Astrocyte of the cerebellum (primary cell): ENCODE data around the gene MPG.

Experiments
- DNase-seq: peaks from one replicate; pipeline ENCODE4 v3.0.0-alpha.2; 2011; ENCODE audit warnings: low read depth
- H3K4me3 ChIP-seq: 2 replicates; pipeline ENCODE4 v1.5.1; 2011; ENCODE audit warnings: mild to moderate bottlenecking, low read depth, low read length, moderate library complexity
- in situ Hi-C: cut with HindIII; loops from 2 replicates; pipeline ENCODE4 v1.10.0; 2017; ENCODE audit warnings: low sequenced_read_pairs
- TF ChIP-seq, protein P1 (sequence below): IDR thresholded peaks from 2 replicates; pipeline ENCODE4 v1.5.1; 2012; ENCODE audit warnings: low read length, low read depth, moderate library complexity, mild to moderate bottlenecking; ENCODE audit errors: missing control alignments

Gene MPG

GRCh38 chr16:63466-63865 is 14.6 kb upstream of the MPG start:
- DNase-seq = no peak
- in situ Hi-C loops = no loop called here
- H3K4me3 ChIP-seq = no peak overlapping the region
- TF ChIP-seq, protein P1, sequence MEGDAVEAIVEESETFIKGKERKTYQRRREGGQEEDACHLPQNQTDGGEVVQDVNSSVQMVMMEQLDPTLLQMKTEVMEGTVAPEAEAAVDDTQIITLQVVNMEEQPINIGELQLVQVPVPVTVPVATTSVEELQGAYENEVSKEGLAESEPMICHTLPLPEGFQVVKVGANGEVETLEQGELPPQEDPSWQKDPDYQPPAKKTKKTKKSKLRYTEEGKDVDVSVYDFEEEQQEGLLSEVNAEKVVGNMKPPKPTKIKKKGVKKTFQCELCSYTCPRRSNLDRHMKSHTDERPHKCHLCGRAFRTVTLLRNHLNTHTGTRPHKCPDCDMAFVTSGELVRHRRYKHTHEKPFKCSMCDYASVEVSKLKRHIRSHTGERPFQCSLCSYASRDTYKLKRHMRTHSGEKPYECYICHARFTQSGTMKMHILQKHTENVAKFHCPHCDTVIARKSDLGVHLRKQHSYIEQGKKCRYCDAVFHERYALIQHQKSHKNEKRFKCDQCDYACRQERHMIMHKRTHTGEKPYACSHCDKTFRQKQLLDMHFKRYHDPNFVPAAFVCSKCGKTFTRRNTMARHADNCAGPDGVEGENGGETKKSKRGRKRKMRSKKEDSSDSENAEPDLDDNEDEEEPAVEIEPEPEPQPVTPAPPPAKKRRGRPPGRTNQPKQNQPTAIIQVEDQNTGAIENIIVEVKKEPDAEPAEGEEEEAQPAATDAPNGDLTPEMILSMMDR = no peak

DNA sequence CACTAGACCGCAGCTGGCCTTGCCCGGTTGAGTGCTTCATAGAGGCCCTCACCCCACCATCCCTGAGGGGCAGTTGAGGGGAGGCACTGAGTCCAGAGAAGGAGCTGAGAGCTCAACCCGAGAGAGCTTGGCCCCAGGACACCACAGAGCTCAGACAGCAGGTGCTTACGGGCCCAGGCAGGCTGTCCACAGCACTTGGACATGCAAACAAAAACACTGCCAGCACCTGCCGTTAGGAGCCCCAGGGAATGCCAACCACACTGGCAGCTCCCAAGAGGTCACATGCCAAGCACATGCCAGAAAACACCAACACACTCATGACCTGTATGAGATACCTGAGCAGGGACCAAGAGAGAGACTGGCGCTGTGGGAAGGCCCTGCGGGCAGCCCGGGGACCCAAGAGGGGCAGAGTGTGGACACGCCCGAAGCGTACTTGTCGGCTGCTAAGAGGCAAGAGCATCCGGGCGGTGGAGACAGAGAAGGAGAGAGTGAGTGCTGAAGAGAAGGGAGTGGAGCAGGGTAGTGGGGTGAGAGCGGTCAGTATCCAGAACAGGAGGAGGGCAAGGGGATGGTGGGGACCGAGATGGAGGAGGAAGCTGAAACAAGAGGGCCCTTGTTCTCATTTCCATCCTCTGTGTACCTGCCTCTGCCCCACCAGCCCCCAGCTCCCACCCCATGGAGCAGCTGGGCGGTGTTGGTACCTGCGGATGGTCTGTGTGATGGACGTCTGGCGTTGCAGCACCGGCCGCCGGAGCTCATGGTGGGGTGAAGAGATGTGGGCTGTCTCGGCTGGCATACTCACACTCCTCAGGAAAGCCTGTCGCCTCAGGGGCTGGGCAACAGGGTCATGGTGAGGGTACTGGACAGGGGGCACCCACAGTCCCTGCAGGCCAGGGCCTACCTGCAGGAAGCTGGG is 13.8 kb upstream of the MPG start:
- no peak overlapping the region for H3K4me3 ChIP-seq
- no peak for DNase-seq
- in situ Hi-C loops = no loop called here
- TF ChIP-seq, protein P1 = no peak

- in situ Hi-C loops = no loop called here
- no peak overlapping the region for H3K4me3 ChIP-seq
- DNase-seq = no peak
- TF ChIP-seq, protein P1 = no peak
Measured at GRCh38 chr16:64914-65255, 13.1 kb upstream of the MPG start.

GRCh38 chr16:65745-66144 is 12.3 kb upstream of the MPG start:
- DNase-seq = no peak
- no peak overlapping the region for H3K4me3 ChIP-seq
- in situ Hi-C loops = no loop called here
- TF ChIP-seq, protein P1 = peak; percentile 94

DNA sequence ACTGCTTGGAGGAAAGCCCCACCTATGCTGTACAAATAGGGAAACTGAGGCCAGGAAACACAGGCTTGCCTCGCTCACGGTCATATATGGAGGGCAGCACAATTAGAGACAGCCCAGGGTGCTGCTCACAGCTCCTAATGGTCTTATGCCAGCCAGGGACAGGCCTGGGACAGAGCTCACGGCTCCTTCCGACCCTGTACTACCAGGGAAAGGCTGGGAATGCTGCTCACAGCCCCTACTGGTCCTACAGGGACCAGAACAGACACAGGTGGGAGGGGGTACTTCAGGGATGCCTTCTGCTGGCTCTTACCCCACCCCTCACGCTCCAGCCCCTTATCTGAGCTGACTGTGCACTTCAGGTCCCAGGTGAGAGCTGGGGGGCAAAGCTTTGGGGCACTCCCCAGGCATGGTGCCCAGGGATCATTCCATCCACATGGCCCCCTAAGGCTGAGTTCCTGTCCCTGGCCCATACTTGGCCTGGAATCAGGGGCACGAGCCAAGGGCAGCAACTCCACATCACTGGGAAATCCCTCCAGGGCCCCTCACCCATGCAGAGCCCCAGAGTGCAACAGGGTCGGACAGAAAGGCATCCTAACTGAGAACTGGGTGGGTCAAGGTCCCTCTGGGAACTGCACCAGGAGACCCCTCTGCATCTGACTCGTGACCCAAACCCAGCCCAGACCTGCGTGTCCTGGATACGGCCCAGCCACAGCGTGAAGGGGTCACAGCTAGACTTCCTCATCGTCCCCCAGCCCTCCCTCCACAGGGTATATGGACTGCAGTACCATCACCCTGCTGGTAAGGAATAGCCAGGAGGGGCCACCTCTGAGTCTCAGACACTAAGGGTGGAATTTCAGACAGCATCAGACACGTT is 11.5 kb upstream of the MPG start:
- TF ChIP-seq, protein P1 = no peak
- no peak overlapping the region for H3K4me3 ChIP-seq
- in situ Hi-C loops = no loop called here
- no peak for DNase-seq

- DNase-seq = no peak
- TF ChIP-seq, protein P1 = no peak
- in situ Hi-C loops = no loop called here
- H3K4me3 ChIP-seq = no peak overlapping the region
Measured at GRCh38 chr16:67183-67791, 10.7 kb upstream of the MPG start.
